Spleen (tissue), 7 donors: ENCODE results near the gene IL18BP.

Experiments
- POLR2A ChIP-seq, 3 donors: fragments of 450-650 bp; IDR thresholded peaks; one replicate each; pipeline ENCODE4 v1.5.1; 2017; ENCODE audit warnings: antibody characterized with exemption in 3 of 3, mild to moderate bottlenecking in 1 of 3
- POLR2AphosphoS5 ChIP-seq, 3 donors: sonication (generic); formaldehyde crosslinking; IDR thresholded peaks; one replicate each; pipeline ENCODE4 v1.5.1; 2017; ENCODE audit warnings: antibody characterized with exemption in 3 of 3
- TF ChIP-seq, protein P1 (sequence below), 11 experiments: fragments of 200-600 bp in 7 of 11; fragments of 450-650 bp in 4 of 11; sonication (generic) in 4 of 11; IDR thresholded peaks in 8 of 11; conservative IDR thresholded peaks in 3 of 11; 1 replicate in 7 of 11; 2 replicates in 4 of 11; pipeline versions ENCODE4 v1.4.0 to v1.8.0; 2016 to 2021; ENCODE audit warnings: antibody characterized with exemption in 11 of 11, inconsistent platforms in 4 of 11, mild to moderate bottlenecking in 1 of 11
- donor health status: DM: no; HTN: no; CAD: no; lungs with moderate emphysema.
- donor health status: DM: no; HTN: no; CAD: no.
- donor health status: DM: no; HTN: no; CAD: no.

DNA sequence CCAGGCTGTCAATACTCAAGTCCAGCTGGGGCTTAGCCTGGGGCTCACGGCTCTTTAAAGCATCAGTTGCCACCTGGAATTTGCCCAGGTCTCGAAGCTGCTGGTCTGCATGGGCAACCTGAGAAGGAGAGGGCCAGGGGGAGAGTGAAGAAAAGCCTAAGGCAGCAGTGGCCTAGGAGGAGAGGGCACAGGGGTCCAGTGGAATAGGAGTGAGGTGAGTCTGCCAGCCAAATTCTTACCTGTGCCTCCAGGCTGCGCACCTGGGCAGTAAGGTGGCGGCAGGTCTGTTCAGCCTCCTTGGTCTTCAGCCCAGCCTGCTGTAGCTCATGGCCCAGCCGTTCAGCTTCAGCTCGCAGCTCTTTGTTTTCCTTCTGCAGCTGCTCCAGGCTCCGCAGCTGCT lies 10.0 kb downstream of the IL18BP start:
- TF ChIP-seq, protein P1, sequence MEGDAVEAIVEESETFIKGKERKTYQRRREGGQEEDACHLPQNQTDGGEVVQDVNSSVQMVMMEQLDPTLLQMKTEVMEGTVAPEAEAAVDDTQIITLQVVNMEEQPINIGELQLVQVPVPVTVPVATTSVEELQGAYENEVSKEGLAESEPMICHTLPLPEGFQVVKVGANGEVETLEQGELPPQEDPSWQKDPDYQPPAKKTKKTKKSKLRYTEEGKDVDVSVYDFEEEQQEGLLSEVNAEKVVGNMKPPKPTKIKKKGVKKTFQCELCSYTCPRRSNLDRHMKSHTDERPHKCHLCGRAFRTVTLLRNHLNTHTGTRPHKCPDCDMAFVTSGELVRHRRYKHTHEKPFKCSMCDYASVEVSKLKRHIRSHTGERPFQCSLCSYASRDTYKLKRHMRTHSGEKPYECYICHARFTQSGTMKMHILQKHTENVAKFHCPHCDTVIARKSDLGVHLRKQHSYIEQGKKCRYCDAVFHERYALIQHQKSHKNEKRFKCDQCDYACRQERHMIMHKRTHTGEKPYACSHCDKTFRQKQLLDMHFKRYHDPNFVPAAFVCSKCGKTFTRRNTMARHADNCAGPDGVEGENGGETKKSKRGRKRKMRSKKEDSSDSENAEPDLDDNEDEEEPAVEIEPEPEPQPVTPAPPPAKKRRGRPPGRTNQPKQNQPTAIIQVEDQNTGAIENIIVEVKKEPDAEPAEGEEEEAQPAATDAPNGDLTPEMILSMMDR (IDR thresholded peaks at IDR 0.05 in 8 of 11, conservative IDR thresholded peaks at IDR 0.05 in 3 of 11) = no peak
- no peak for TF ChIP-seq POLR2A (IDR thresholded peaks at IDR 0.05)
- TF ChIP-seq POLR2AphosphoS5 (IDR thresholded peaks at IDR 0.05) = peak in 1 of 3 donors; percentile 37
